Small intestine (tissue), 7 donors: ENCODE results near the gene MTARC2. TPM values are rescaled to one million over a fixed set of nuclear protein-coding genes. Genes with fewer than 3 reads are reported as not detected.

ENCODE experiments used
- DNase-seq, 2 donors: peaks; one replicate each; pipeline versions ENCODE4 v3.0.0 to v3.0.0-alpha.2; 2013
- FAIRE-seq: peaks from 2 replicates; lab custom pipeline; 2012; peaks lifted over from hg19 to GRCh38; lab: Jason Lieb, UNC
- H3K27ac ChIP-seq, 3 donors: one replicate each; pipeline ENCODE4 v1.5.1; 2013; ENCODE audit warnings: low read length in 2 of 3, mild to moderate bottlenecking in 2 of 3, control low read depth in 1 of 3, inconsistent platforms in 1 of 3, low read depth in 1 of 3, moderate library complexity in 1 of 3
- H3K27me3 ChIP-seq, 3 donors: one replicate each; pipeline ENCODE4 v1.6.1; 2013; ENCODE audit warnings: low read length in 3 of 3, inconsistent platforms in 1 of 3; ENCODE audit not compliant: control insufficient read depth in 3 of 3, insufficient read depth in 3 of 3
- H3K36me3 ChIP-seq, 3 donors: one replicate each; pipeline ENCODE4 v1.6.1; 2013; ENCODE audit warnings: low read length in 3 of 3, inconsistent platforms in 1 of 3, low read depth in 1 of 3, mild to moderate bottlenecking in 1 of 3, moderate library complexity in 1 of 3; ENCODE audit not compliant: control insufficient read depth in 3 of 3, insufficient read depth in 2 of 3
- H3K4me1 ChIP-seq, 3 donors: one replicate each; pipeline ENCODE4 v1.6.1; 2013; ENCODE audit warnings: low read length in 2 of 3, inconsistent platforms in 1 of 3, low read depth in 1 of 3, mild to moderate bottlenecking in 1 of 3, moderate library complexity in 1 of 3; ENCODE audit not compliant: control insufficient read depth in 3 of 3, insufficient read depth in 2 of 3
- H3K4me3 ChIP-seq, 3 donors: one replicate each; pipeline ENCODE4 v1.5.1; 2013; ENCODE audit warnings: low read length in 3 of 3, control low read depth in 1 of 3, inconsistent platforms in 1 of 3, low read depth in 1 of 3, mild to moderate bottlenecking in 1 of 3, moderate library complexity in 1 of 3
- H3K9me3 ChIP-seq, 2 donors: one replicate each; pipeline ENCODE4 v1.6.1; 2013; ENCODE audit warnings: low read depth in 1 of 2, low read length in 1 of 2; ENCODE audit not compliant: control insufficient read depth in 2 of 2, insufficient read depth in 1 of 2
- WGBS, 3 donors: extraction: QIAGEN DNeasy Blood & Tissue Kit; methylation state at CpG; one replicate each; pipeline ENCODE4 v1.1.7; 2013; 5-methylcytosine and 5-hydroxymethylcytosine counted together
- polyA plus RNA-seq, 4 donors: library from polyadenylated mRNA; stranded (reverse) in 3 of 4; unstranded in 1 of 4; fragments of 200-250 nt in 3 of 4; fragments of 120-200 nt in 1 of 4; gene quantifications; one replicate each; pipeline versions ENCODE4 v1.2.1 to v1.2.3, GENCODE V29; 2013
- donor health status: healthy with polysubstance abuse.
- donor health status: control.
- donor health status: control.
- donor health status: Bipolar disorder and iron deficiency.
- donor health status: healthy.

Gene MTARC2
- polyA plus RNA-seq, 4 donors: 31.8 to 93.5 (median 83.3) TPM

DNA sequence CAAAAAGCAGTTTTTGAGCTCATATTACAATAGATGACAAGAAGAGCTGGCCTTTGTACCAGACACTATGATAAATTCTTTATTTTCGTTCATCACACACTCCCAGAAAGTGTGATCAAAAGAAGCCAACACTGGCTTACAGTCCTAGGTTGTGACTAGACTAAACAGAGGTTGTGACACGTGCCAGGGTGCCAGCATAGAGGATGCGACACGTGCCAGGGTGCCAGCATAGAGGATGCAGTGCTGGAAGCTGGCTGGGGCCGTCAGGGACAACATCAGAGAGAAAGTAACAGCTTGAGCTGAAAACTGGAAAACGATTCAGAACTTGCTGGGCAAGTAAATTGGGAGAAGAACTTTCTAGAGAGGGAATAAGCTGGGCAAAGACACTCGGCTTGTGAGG is 40.8 kb downstream of the MTARC2 start:
- Histone ChIP-seq H3K27ac (no peak overlapping the region), H3K9me3 (no peaks in the 10 kb centered on the region), H3K36me3 (peaks cover 0 to 18% (median 0%) of the 10 kb centered on the region in 3 donors), H3K4me3 (no peak overlapping the region), H3K27me3 (no peaks in the 10 kb centered on the region), H3K4me1 (peaks cover 0 to 20% (median 0%) of the 10 kb centered on the region in 3 donors)
- WGBS, 3 donors: 75 to 82% (median 79%) methylated on average over 7 of the region's 7 CpGs
- FAIRE-seq: no peak
- DNase-seq: no peak

DNA sequence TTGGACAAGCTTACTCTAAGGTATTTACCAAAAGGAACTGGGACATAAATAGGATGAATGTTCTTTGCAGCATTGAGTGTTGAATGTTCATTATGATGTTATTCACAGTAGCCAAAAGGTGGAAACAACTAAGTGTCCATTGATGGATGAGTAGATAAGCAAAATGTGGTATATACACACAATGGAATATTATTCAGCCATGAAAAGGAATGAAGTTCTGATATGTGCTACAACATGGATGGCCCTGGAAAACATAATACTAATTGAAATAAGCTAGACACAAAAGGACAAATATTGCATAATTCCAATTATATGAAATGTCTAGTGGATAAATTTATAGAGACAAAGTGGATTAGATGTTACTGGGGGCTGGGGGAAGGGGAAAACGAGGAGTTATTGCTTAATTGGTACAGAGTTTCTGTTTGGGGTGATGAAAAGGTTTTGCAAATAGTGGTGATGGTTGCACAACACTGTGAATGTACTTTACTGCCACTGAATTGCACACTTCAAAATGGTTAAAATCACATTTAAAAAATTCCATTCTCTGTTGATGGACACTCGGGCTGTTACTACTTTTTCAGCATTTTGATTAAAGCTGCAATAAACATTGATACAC is 41.5 kb downstream of the MTARC2 start:
- peaks cover 0 to 18% (median 0%) of the 10 kb centered on the region in 3 donors for H3K36me3 ChIP-seq
- H3K4me1 ChIP-seq: peaks cover 0 to 20% (median 0%) of the 10 kb centered on the region in 3 donors
- H3K4me3 ChIP-seq: no peak overlapping the region
- FAIRE-seq (no peak), DNase-seq (no peak)
- WGBS, 3 donors: 58 to 73% (median 71%) methylated on average over 2 of the region's 2 CpGs
- no peak overlapping the region for H3K27ac ChIP-seq
- no peaks in the 10 kb centered on the region for H3K27me3 ChIP-seq
- no peaks in the 10 kb centered on the region for H3K9me3 ChIP-seq

DNA sequence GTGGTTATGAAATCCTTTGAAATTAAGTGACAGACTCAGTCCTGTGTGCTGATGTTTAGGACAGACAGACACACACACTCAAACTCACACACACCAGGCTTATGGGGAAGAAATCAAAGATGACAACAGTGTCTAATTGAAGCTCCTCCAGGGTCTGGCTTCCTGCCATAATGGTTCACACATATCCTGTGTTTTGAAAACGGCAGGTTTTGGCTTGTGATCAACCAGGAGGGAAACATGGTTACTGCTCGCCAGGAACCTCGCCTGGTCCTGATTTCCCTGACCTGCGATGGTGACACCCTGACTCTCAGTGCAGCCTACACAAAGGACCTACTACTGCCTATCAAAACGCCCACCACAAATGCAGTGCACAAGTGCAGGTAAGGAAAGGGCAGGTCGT is 43.2 kb downstream of the MTARC2 start:
- Histone ChIP-seq H3K27ac (no peak overlapping the region), H3K27me3 (no peaks in the 10 kb centered on the region), H3K9me3 (no peaks in the 10 kb centered on the region), H3K36me3 (peaks cover 0 to 9% (median 0%) of the 10 kb centered on the region in 3 donors), H3K4me3 (no peak overlapping the region), H3K4me1 (peaks cover 0 to 16% (median 0%) of the 10 kb centered on the region in 3 donors)
- FAIRE-seq: no peak
- DNase-seq: no peak
- 56 to 65% (median 57%) methylated on average over 6 of the region's 6 CpGs for WGBS, 3 donors

DNA sequence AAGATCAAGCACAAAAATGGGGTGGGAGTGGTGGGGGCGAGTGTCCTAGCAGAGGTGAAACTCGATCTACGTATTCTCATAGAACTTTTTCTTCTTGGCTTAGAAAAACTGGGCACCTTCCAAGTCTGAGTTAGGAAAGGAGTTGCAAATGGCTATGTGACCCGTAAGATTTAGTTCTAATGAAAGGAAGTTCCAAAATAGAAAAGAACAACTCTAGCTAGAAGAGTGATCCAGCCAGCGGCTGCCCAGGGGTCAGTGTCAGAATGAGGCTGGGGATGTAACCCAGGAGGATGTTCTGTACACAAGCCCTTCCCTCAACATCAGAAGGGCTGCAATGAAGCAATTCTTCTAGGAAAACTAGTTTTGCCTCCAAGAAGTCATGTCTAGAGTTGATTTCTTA is 43.8 kb downstream of the MTARC2 start:
- Histone ChIP-seq H3K9me3 (no peaks in the 10 kb centered on the region), H3K27ac (no peak overlapping the region), H3K4me1 (peaks cover 0 to 15% (median 0%) of the 10 kb centered on the region in 3 donors), H3K27me3 (no peaks in the 10 kb centered on the region), H3K4me3 (no peak overlapping the region), H3K36me3 (peaks cover 0 to 13% (median 0%) of the 10 kb centered on the region in 3 donors)
- FAIRE-seq (no peak), DNase-seq (no peak)
- WGBS, 3 donors: 60 to 91% (median 80%) methylated on average over 5 of the region's 5 CpGs

DNA sequence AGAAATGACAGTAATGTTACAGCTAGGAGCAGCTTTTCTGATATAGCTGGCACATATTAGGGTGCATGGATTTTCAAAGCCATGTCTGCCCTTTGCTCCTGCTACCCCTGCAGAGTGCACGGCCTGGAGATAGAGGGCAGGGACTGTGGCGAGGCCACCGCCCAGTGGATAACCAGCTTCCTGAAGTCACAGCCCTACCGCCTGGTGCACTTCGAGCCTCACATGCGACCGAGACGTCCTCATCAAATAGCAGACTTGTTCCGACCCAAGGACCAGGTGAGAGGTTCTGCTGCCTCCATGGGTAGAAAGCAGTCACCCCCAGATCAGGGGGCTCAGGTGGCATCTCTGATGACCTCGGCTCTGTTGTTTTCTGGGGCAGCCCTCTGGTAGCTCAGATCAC is 48.4 kb downstream of the MTARC2 start:
- peaks cover 0 to 38% (median 7%) of the 10 kb centered on the region in 3 donors for H3K36me3 ChIP-seq
- 24 to 77% (median 48%) methylated on average over 10 of the region's 10 CpGs for WGBS, 3 donors
- no peaks in the 10 kb centered on the region for H3K9me3 ChIP-seq
- no peak overlapping the region for H3K27ac ChIP-seq
- FAIRE-seq: no peak
- no peaks in the 10 kb centered on the region for H3K27me3 ChIP-seq
- H3K4me1 ChIP-seq: no peaks in the 10 kb centered on the region
- peak in 1 of 2 donors; percentile 75 for DNase-seq
- no peak overlapping the region for H3K4me3 ChIP-seq

DNA sequence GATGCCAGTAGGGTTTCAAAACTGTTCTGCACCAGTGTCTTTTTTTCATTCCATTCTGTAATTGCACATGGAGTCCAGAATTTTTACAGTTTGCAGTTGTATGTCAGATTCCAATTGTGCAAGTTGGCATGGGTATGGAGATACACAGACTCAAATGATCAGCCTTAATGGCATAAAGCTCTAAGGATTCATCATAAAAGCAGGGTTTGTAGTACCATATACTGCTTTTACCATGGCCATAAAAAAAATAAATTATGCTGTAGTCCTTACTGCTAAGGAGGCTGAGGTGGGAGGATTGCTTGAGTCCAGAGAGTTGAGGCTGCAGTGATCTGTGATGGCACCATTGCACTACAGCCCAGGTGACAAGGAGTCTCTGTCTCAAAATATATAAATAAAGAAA is 48.9 kb downstream of the MTARC2 start:
- FAIRE-seq (no peak), DNase-seq (no peak)
- H3K4me1 ChIP-seq: no peaks in the 10 kb centered on the region
- H3K27me3 ChIP-seq: no peaks in the 10 kb centered on the region
- no peaks in the 10 kb centered on the region for H3K9me3 ChIP-seq
- no peak overlapping the region for H3K27ac ChIP-seq
- H3K36me3 ChIP-seq: peaks cover 0 to 39% (median 7%) of the 10 kb centered on the region in 3 donors
- H3K4me3 ChIP-seq: no peak overlapping the region

DNA sequence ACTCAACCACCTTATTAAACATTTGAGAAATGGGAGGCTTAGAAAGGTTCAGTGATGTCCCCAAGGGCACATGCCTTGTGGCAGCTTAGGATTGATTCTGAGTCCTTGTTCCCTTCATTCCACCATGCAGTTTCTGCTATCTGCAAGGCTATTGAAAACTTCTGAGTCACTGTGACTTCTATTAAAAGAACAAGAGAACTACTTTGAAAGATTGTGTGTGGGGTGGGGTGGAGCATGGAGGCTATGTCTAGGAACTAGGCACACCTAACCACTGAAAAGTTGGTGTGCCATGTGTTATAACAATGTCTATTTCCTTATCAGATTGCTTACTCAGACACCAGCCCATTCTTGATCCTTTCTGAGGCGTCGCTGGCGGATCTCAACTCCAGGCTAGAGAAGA is 49.4 kb downstream of the MTARC2 start:
- 85 to 96% (median 93%) methylated on average over 3 of the region's 3 CpGs for WGBS, 3 donors
- no peaks in the 10 kb centered on the region for H3K27me3 ChIP-seq
- no peak overlapping the region for H3K4me3 ChIP-seq
- FAIRE-seq (no peak), DNase-seq (peak in 1 of 2 donors; percentile 12)
- no peaks in the 10 kb centered on the region for H3K9me3 ChIP-seq
- peaks cover 0 to 43% (median 7%) of the 10 kb centered on the region in 3 donors for H3K36me3 ChIP-seq
- no peak overlapping the region for H3K27ac ChIP-seq
- H3K4me1 ChIP-seq: no peaks in the 10 kb centered on the region

DNA sequence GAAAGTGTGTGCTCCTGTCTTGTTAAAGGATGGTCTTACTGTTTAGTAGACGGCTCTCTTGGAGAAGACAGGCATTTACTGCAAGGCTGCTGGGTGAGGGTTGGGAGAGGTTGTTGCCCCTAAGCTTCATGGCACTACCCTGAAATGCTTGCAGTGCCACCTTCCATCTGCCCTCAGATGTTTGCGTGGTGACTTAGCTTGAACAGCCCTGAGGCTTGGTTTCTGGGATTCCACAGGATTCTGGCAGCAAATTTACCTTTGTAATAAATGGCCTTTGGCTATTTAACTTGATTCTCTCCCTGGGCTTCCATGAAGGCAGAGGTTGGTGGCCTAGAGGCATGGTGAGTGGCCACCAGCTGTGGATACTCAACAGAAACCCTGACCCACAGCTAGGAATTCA is 50.2 kb downstream of the MTARC2 start:
- WGBS, 3 donors: 89 to 90% (median 89%) methylated on average over 2 of the region's 2 CpGs
- Histone ChIP-seq H3K27ac (no peak overlapping the region), H3K9me3 (no peaks in the 10 kb centered on the region), H3K4me3 (no peak overlapping the region), H3K27me3 (no peaks in the 10 kb centered on the region), H3K36me3 (peaks cover 0 to 44% (median 7%) of the 10 kb centered on the region in 3 donors), H3K4me1 (no peaks in the 10 kb centered on the region)
- FAIRE-seq (no peak), DNase-seq (no peak)

DNA sequence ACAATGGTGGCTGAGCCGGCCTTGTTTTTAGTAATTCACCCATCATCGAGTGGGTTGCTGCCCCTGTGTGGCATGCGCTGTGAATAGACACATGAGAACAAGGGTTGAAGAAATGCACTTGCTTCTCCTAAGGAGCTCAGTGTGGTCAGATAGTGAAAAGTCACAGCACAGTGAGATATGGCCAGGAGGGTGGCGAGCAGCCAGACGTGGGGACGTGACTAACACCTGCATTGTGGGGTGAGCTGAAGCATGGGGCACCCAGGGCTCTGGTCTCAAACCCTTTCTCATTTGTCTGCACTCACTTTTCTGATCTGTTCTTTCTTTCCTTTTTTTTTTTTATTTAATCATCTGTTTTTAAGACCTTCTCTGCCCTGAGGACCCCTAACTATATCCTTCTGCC is 52.1 kb downstream of the MTARC2 start:
- Histone ChIP-seq H3K4me1 (no peaks in the 10 kb centered on the region), H3K27ac (no peak overlapping the region), H3K36me3 (peaks cover 0 to 50% (median 8%) of the 10 kb centered on the region in 3 donors), H3K27me3 (no peaks in the 10 kb centered on the region), H3K9me3 (no peaks in the 10 kb centered on the region), H3K4me3 (no peak overlapping the region)
- 80 to 90% (median 83%) methylated on average over 6 of the region's 6 CpGs for WGBS, 3 donors
- FAIRE-seq (no peak), DNase-seq (no peak)
